H9 (cell line): ENCODE data around the gene SLC16A11. TPM values are rescaled to one million over a fixed set of nuclear protein-coding genes. Genes with fewer than 3 reads are reported as not detected.

Experiments used
- DNase-seq: peaks from one replicate; pipeline ENCODE4 v3.0.0-alpha.2; 2017
- H2AFZ ChIP-seq: one replicate; pipeline ENCODE4 v1.6.1; 2013; ENCODE audit warnings: mild to moderate bottlenecking, low read length, control low read depth, moderate library complexity
- H2AK5ac ChIP-seq: 2 replicates; pipeline ENCODE4 v1.6.1; 2013; ENCODE audit warnings: low read length, control low read depth, mixed read lengths; ENCODE audit not compliant: insufficient read length
- H2BK120ac ChIP-seq: one replicate; pipeline ENCODE4 v1.6.1; 2013; ENCODE audit warnings: low read depth, mild to moderate bottlenecking, low read length, control low read depth, inconsistent platforms; ENCODE audit not compliant: poor library complexity, severe bottlenecking
- H2BK12ac ChIP-seq: 2 replicates; pipeline ENCODE4 v1.6.1; 2013; ENCODE audit warnings: low read length, control low read depth, mixed read lengths, low read depth; ENCODE audit not compliant: insufficient read length
- H2BK15ac ChIP-seq: 2 replicates; pipeline ENCODE4 v1.6.1; 2013; ENCODE audit warnings: low read depth, low read length, control low read depth
- H2BK20ac ChIP-seq: one replicate; pipeline ENCODE4 v1.6.1; 2013; ENCODE audit warnings: low read depth, mild to moderate bottlenecking, low read length, control low read depth, inconsistent platforms; ENCODE audit not compliant: poor library complexity, severe bottlenecking
- H2BK5ac ChIP-seq: 2 replicates; pipeline ENCODE4 v1.6.1; 2013; ENCODE audit warnings: low read length, control low read depth, mixed read lengths; ENCODE audit not compliant: insufficient read length
- H3K14ac ChIP-seq: 2 replicates; pipeline ENCODE4 v1.6.1; 2013; ENCODE audit warnings: low read length, control low read depth; ENCODE audit not compliant: insufficient read depth
- H3K18ac ChIP-seq: 2 replicates; pipeline ENCODE4 v1.6.1; 2013; ENCODE audit warnings: low read depth, mild to moderate bottlenecking, mixed read lengths, low read length, control low read depth; ENCODE audit not compliant: insufficient read length
- H3K23ac ChIP-seq: 2 replicates; pipeline ENCODE4 v1.6.1; 2013; ENCODE audit warnings: low read length, control low read depth, mixed read lengths, low read depth; ENCODE audit not compliant: insufficient read length
- H3K23me2 ChIP-seq: 2 replicates; pipeline ENCODE4 v1.6.1; 2013; ENCODE audit warnings: low read depth, mild to moderate bottlenecking, mixed read lengths, low read length, control low read depth; ENCODE audit not compliant: insufficient read length, poor library complexity, severe bottlenecking
- H3K27ac ChIP-seq: 2 replicates; pipeline ENCODE4 v1.5.1; 2013; ENCODE audit warnings: low read length, control low read depth, mixed read lengths, low read depth; ENCODE audit not compliant: insufficient read length
- H3K27me3 ChIP-seq: 2 replicates; pipeline ENCODE4 v1.6.1; 2013; ENCODE audit warnings: low read length, control low read depth, inconsistent platforms; ENCODE audit not compliant: insufficient read depth
- H3K4ac ChIP-seq: 2 replicates; pipeline ENCODE4 v1.6.1; 2013; ENCODE audit warnings: low read depth, mild to moderate bottlenecking, control low read depth, inconsistent platforms, low read length, moderate library complexity
- H3K4me1 ChIP-seq: 2 replicates; pipeline ENCODE4 v1.6.1; 2013; ENCODE audit warnings: low read length, control low read depth, inconsistent platforms; ENCODE audit not compliant: insufficient read depth
- H3K4me2 ChIP-seq: 2 replicates; pipeline ENCODE4 v1.6.1; 2013; ENCODE audit warnings: low read length, control low read depth, mixed read lengths; ENCODE audit not compliant: insufficient read length, insufficient read depth
- H3K56ac ChIP-seq: 2 replicates; pipeline ENCODE4 v1.6.1; 2013; ENCODE audit warnings: low read depth, mild to moderate bottlenecking, mixed read lengths, low read length, control low read depth; ENCODE audit not compliant: insufficient read length
- H3K79me1 ChIP-seq: 2 replicates; pipeline ENCODE4 v1.6.1; 2013; ENCODE audit warnings: low read depth, mild to moderate bottlenecking, moderate library complexity, low read length, control low read depth, inconsistent platforms; ENCODE audit not compliant: insufficient read depth, poor library complexity, severe bottlenecking
- H3K79me2 ChIP-seq: 2 replicates; pipeline ENCODE4 v1.6.1; 2013; ENCODE audit warnings: low read length, control low read depth, inconsistent platforms; ENCODE audit not compliant: insufficient read depth
- H3K9ac ChIP-seq: 2 replicates; pipeline ENCODE4 v1.6.1; 2013; ENCODE audit warnings: low read length, control low read depth, mixed read lengths; ENCODE audit not compliant: insufficient read length; ENCODE audit errors: extremely low read depth
- H3K9me3 ChIP-seq: one replicate; pipeline ENCODE4 v1.6.1; 2013; ENCODE audit warnings: low read depth, low read length, inconsistent platforms; ENCODE audit not compliant: control insufficient read depth
- H3T11ph ChIP-seq: one replicate; pipeline ENCODE4 v1.6.1; 2013; ENCODE audit warnings: mild to moderate bottlenecking, low read length, control low read depth, inconsistent platforms
- H4K20me1 ChIP-seq: one replicate; pipeline ENCODE4 v1.6.1; 2013; ENCODE audit not compliant: control insufficient read depth, insufficient read length, insufficient read depth
- H4K5ac ChIP-seq: 2 replicates; pipeline ENCODE4 v1.6.1; 2013; ENCODE audit warnings: low read depth, mild to moderate bottlenecking, mixed read lengths, low read length, control low read depth; ENCODE audit not compliant: insufficient read length
- H4K8ac ChIP-seq: replicated peaks from 2 replicates; pipeline ENCODE4 v1.6.1; 2013; ENCODE audit warnings: low read length, control low read depth, mixed read lengths, low read depth; ENCODE audit not compliant: insufficient read length
- H4K91ac ChIP-seq: 2 replicates; pipeline ENCODE4 v1.6.1; 2013; ENCODE audit warnings: low read depth, mild to moderate bottlenecking, moderate library complexity, mixed read lengths, low read length, control low read depth; ENCODE audit not compliant: insufficient read length
- H3K27ac Mint-ChIP-seq, 3 experiments: 2 replicates in 2 of 3; 3 replicates in 1 of 3; pipeline ENCODE4 v1.8.0; 2020 to 2021; ENCODE audit warnings: mixed read lengths in 3 of 3, mild to moderate bottlenecking in 1 of 3, moderate library complexity in 1 of 3
- H3K27me3 Mint-ChIP-seq: 2 replicates; pipeline ENCODE4 v1.8.0; 2021; ENCODE audit warnings: low read depth, mild to moderate bottlenecking, moderate library complexity, mixed read lengths
- H3K36me3 Mint-ChIP-seq, 3 experiments: 2 replicates in 2 of 3; 3 replicates in 1 of 3; pipeline ENCODE4 v1.8.0; 2020 to 2021; ENCODE audit warnings: low read depth in 3 of 3, mixed read lengths in 3 of 3; ENCODE audit not compliant: insufficient read depth in 1 of 3
- H3K4me1 Mint-ChIP-seq, 2 experiments: 2 replicates each; pipeline ENCODE4 v1.8.0; 2020; ENCODE audit warnings: mixed read lengths in 2 of 2
- H3K4me3 Mint-ChIP-seq, 2 experiments: 2 replicates in 1 of 2; 3 replicates in 1 of 2; pipeline ENCODE4 v1.8.0; 2020 to 2021; ENCODE audit warnings: mild to moderate bottlenecking in 2 of 2, mixed read lengths in 2 of 2, moderate library complexity in 1 of 2
- H3K9me3 Mint-ChIP-seq, 2 experiments: 2 replicates in 1 of 2; 3 replicates in 1 of 2; pipeline ENCODE4 v1.8.0; 2020; ENCODE audit warnings: mild to moderate bottlenecking in 2 of 2, mixed read lengths in 2 of 2, moderate library complexity in 1 of 2
- WGBS: extraction: QIAGEN DNeasy Blood & Tissue Kit; methylation state at CpG from one replicate; pipeline ENCODE4 v1.1.7; 2013; ENCODE audit warnings: missing lambda C conversion rate, low lambda C conversion rate, mixed read lengths; ENCODE audit not compliant: insufficient read length; ENCODE audit errors: extremely low coverage; 5-methylcytosine and 5-hydroxymethylcytosine counted together
- total RNA-seq: library from RNA; stranded (reverse); gene quantifications from 2 replicates; pipeline ENCODE4 v1.2.1, GENCODE V29; 2021
- TF ChIP-seq, protein P1 (sequence below): fragments of 200-600 bp; sonication (generic); conservative IDR thresholded peaks from 3 replicates; pipeline ENCODE4 v1.8.0; 2021; ENCODE audit warnings: antibody characterized with exemption, mild to moderate bottlenecking

The SLC16A11 gene
- total RNA-seq, 1 experiment from 2014 or later = 0.13 TPM

DNA sequence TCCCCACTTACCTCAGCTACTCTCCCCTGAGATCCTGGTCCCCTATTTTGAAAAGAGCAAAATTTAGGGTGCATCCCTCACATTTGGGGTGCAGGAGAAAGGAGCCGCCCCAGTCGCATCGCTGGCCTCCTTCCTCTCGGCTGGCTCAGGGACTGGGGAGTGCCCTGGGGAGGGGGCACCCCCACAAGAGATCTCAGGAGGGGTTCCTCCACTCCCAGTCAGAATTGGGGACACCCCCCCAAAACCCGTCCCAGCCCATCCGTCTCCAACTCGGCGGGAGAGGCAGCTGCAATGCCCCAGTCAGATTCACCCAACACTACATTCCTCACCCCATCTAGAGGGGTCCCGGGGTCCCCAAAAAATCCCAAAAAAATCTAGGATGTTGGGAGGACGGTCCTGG lies 24.5 kb downstream of the SLC16A11 start:
- Histone ChIP-seq H3K4ac (no peak overlapping the region), H3K79me2 (no peaks in the 10 kb centered on the region), H3K4me2 (no peak overlapping the region), H4K5ac (no peak overlapping the region), H3K27ac (no peak overlapping the region), H3K23ac (no peak overlapping the region), H3K79me1 (no peaks in the 10 kb centered on the region), H4K8ac (no peak overlapping the region), H4K20me1 (no peaks in the 10 kb centered on the region), H2BK12ac (no peak overlapping the region), H4K91ac (no peak overlapping the region), H3K9me3 (no peaks in the 10 kb centered on the region), H3T11ph (no peak overlapping the region), H3K56ac (no peak overlapping the region), H3K23me2 (peaks cover 17% of the 10 kb centered on the region), H3K27me3 (peaks cover 6% of the 10 kb centered on the region; the same call in 1 of the 2 replicates), H2BK120ac (no peak overlapping the region), H3K14ac (no peak overlapping the region), H2AFZ (no peak overlapping the region), H3K4me1 (0 out of 2 replicates have a peak, but pooled peaks cover 3% of the 10 kb centered on the region), H3K9ac (no peak overlapping the region), H2BK5ac (no peak overlapping the region), H2BK15ac (no peak overlapping the region), H2BK20ac (no peak overlapping the region), H2AK5ac (no peak overlapping the region), H3K18ac (no peak overlapping the region)
- no CpG with 5 or more reads among the region's 10 CpGs for WGBS
- Mint-ChIP-seq H3K36me3 (peaks cover 1 to 23% (median 5%) of the 10 kb centered on the region in 3 experiments; a peak in 5 of 7 replicates), H3K27ac (peak overlapping the region in 2 of 3 experiments; percentile 84 to 93; a peak in 2 of 7 replicates), H3K9me3 (peaks cover 0 to 2% of the 10 kb centered on the region in 2 experiments; a peak in 1 of 5 replicates), H3K4me3 (peak overlapping the region; percentile 43 to 65; a peak in 4 of 5 replicates), H3K27me3 (peaks cover 39% of the 10 kb centered on the region), H3K4me1 (peaks cover 30 to 57% of the 10 kb centered on the region in 2 experiments)
- TF ChIP-seq, protein P1, sequence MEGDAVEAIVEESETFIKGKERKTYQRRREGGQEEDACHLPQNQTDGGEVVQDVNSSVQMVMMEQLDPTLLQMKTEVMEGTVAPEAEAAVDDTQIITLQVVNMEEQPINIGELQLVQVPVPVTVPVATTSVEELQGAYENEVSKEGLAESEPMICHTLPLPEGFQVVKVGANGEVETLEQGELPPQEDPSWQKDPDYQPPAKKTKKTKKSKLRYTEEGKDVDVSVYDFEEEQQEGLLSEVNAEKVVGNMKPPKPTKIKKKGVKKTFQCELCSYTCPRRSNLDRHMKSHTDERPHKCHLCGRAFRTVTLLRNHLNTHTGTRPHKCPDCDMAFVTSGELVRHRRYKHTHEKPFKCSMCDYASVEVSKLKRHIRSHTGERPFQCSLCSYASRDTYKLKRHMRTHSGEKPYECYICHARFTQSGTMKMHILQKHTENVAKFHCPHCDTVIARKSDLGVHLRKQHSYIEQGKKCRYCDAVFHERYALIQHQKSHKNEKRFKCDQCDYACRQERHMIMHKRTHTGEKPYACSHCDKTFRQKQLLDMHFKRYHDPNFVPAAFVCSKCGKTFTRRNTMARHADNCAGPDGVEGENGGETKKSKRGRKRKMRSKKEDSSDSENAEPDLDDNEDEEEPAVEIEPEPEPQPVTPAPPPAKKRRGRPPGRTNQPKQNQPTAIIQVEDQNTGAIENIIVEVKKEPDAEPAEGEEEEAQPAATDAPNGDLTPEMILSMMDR = no peak
- no peak for DNase-seq
